HS-5 (cell line): ENCODE data around the gene HJURP.
A peak's percentile ranks its signal among the peaks of the same experiment; 100 is the strongest.

ENCODE experiments used
- DNase-seq: peaks from one replicate; pipeline ENCODE4 v3.0.0-alpha.2; 2012; ENCODE audit warnings: low read depth

Gene HJURP

GRCh38 chr2:233847248-233847898 lies 7.0 kb downstream of the HJURP start:
- no peak for DNase-seq

GRCh38 chr2:233846387-233847247 lies 7.7 kb downstream of the HJURP start:
- DNase-seq = no peak

- no peak for DNase-seq
Measured at GRCh38 chr2:233845301-233846060, 8.9 kb downstream of the HJURP start.

- DNase-seq = no peak
Measured at GRCh38 chr2:233844836-233845235, 9.5 kb downstream of the HJURP start.

- DNase-seq = no peak
Measured at GRCh38 chr2:233844064-233844807, 10.1 kb downstream of the HJURP start.

- DNase-seq = no peak
Measured at GRCh38 chr2:233841183-233841582, 13.2 kb downstream of the HJURP start.

GRCh38 chr2:233840520-233840919 lies 13.8 kb downstream of the HJURP start:
- DNase-seq = no peak

GRCh38 chr2:233839447-233839820 lies 14.9 kb downstream of the HJURP start:
- DNase-seq = no peak

GRCh38 chr2:233838726-233839446 lies 15.4 kb downstream of the HJURP start:
- DNase-seq = no peak

- no peak for DNase-seq
Measured at GRCh38 chr2:233838251-233838650, 16.1 kb downstream of the HJURP start.

GRCh38 chr2:233837694-233838229 lies 16.6 kb downstream of the HJURP start:
- no peak for DNase-seq

- no peak for DNase-seq
Measured at GRCh38 chr2:233836359-233836758, 18.0 kb downstream of the HJURP start.

GRCh38 chr2:233835230-233836186 lies 18.8 kb downstream of the HJURP start:
- DNase-seq = no peak

GRCh38 chr2:233833345-233833744 lies 21.0 kb downstream of the HJURP start:
- no peak for DNase-seq

- no peak for DNase-seq
Measured at GRCh38 chr2:233832869-233833311, 21.4 kb downstream of the HJURP start.

GRCh38 chr2:233832414-233832813 lies 21.9 kb downstream of the HJURP start:
- peak; percentile 22 for DNase-seq

- DNase-seq = no peak
Measured at GRCh38 chr2:233831861-233832260, 22.5 kb downstream of the HJURP start.

- DNase-seq = no peak
Measured at GRCh38 chr2:233831011-233831721, 23.2 kb downstream of the HJURP start.

GRCh38 chr2:233830111-233830802 lies 24.1 kb downstream of the HJURP start:
- DNase-seq = no peak
